BJ (cell line): Measurements from ENCODE around the gene RNF44. TPM values are rescaled to one million over a fixed set of nuclear protein-coding genes. Genes with fewer than 3 reads are reported as not detected.

Experiments
- CTCF ChIA-PET: fragments of 350-600 bp; formaldehyde crosslinking; extraction: SDS; loops from one replicate; lab custom pipeline; 2021; ENCODE audit warnings: antibody characterized with exemption, inconsistent platforms; lab: Yijun Ruan, JAX
- POLR2A ChIA-PET: fragments of 300-600 bp; sonication (Branson Sonifier 250); formaldehyde crosslinking; extraction: SDS; loops from one replicate; lab custom pipeline; 2021; ENCODE audit warnings: antibody characterized with exemption; lab: Charles Lee
- DNase-seq: peaks from one replicate; pipeline ENCODE4 v3.0.0-alpha.2; 2011; ENCODE audit warnings: low read depth
- H3K27me3 ChIP-seq: 2 replicates; pipeline ENCODE4 v1.6.0; 2011; ENCODE audit warnings: low read length; ENCODE audit not compliant: control insufficient read depth, insufficient read depth
- H3K36me3 ChIP-seq: 2 replicates; pipeline ENCODE4 v1.5.1; 2011; ENCODE audit warnings: low read length; ENCODE audit not compliant: control insufficient read depth, insufficient read depth
- H3K4me3 ChIP-seq: 2 replicates; pipeline ENCODE4 v1.5.1; 2011; ENCODE audit warnings: low read depth, mild to moderate bottlenecking, control low read depth, low read length
- CTCF ChIP-seq: IDR thresholded peaks from 2 replicates; pipeline ENCODE4 v1.5.1; 2011; ENCODE audit warnings: low read depth, mild to moderate bottlenecking, control low read depth, inconsistent platforms, low read length, moderate library complexity; ENCODE audit not compliant: insufficient read depth
- polyA plus RNA-seq: library from polyadenylated mRNA; depleted of rRNA; stranded (reverse); fragments of >200 nt; gene quantifications from 2 replicates; pipeline ENCODE4 v1.2.3, GENCODE V29; 2011

Gene RNF44
- polyA plus RNA-seq, 1 experiment = 6.0 TPM

GRCh38 chr5:176548967-176549444, 11.8 kb upstream of the RNF44 start, which contains the start of gene CDHR2:
TSS of gene CDHR2 (plus strand) at chr5:176549342. CDS start at chr5:176565353, 16,011 bp downstream.
- no peak for TF ChIP-seq CTCF
- H3K27me3 ChIP-seq = no peaks in the 10 kb centered on the region; the same call in 1 of the 2 replicates
- DNase-seq = no peak

GRCh38 chr5:176547802-176548201, 10.6 kb upstream of the RNF44 start:
- no peaks in the 10 kb centered on the region; the same call in 1 of the 2 replicates for H3K27me3 ChIP-seq
- TF ChIP-seq CTCF = no peak
- POLR2A ChIA-PET = no interaction called here
- no peaks in the 10 kb centered on the region for H3K36me3 ChIP-seq
- CTCF ChIA-PET = interaction anchor here (0.9 kb wide), 1 partner anchor 26 kb away, joined by 3 read pairs; no protein-coding TSS in a partner anchor
- DNase-seq = no peak
- H3K4me3 ChIP-seq = no peak overlapping the region

More at GRCh38 chr5:176548967-176549444, 11.8 kb upstream of the RNF44 start, which contains the start of gene CDHR2:
- POLR2A ChIA-PET = no interaction called here
- CTCF ChIA-PET = interaction anchor here (0.6 to 1.3 kb wide), 2 partner anchors 25 to 230 kb away, joined by 3 to 4 read pairs; no protein-coding TSS in a partner anchor
- Histone ChIP-seq H3K4me3 (no peak within 1 kb of the TSS), H3K36me3 (no peaks in the 10 kb centered on the region)

GRCh38 chr5:176545737-176546509, 8.7 kb upstream of the RNF44 start:
- no peak for TF ChIP-seq CTCF

GRCh38 chr5:176545388-176545736, 8.2 kb upstream of the RNF44 start:
- DNase-seq = no peak
- POLR2A ChIA-PET = no interaction called here
- CTCF ChIA-PET = no interaction called here
- Histone ChIP-seq H3K36me3 (no peaks in the 10 kb centered on the region), H3K27me3 (no peaks in the 10 kb centered on the region; the same call in 1 of the 2 replicates), H3K4me3 (no peak overlapping the region)
- no peak for TF ChIP-seq CTCF

More at GRCh38 chr5:176545737-176546509, 8.7 kb upstream of the RNF44 start:
- ChIA-PET CTCF (interaction anchor here (0.6 kb wide), 1 partner anchor 28 kb away, joined by 3 read pairs; no protein-coding TSS in a partner anchor), POLR2A (no interaction called here)
- no peaks in the 10 kb centered on the region; the same call in 1 of the 2 replicates for H3K27me3 ChIP-seq
- H3K4me3 ChIP-seq = no peak overlapping the region
- no peaks in the 10 kb centered on the region for H3K36me3 ChIP-seq
- no peak for DNase-seq
